K562 (cell line): Measurements from ENCODE around the gene PIGN.

Experiments used
- FOXP1 ChIP-seq: sonication (generic); formaldehyde crosslinking; IDR thresholded peaks from 2 replicates; pipeline ENCODE4 v1.8.0; 2022; ENCODE audit warnings: mild to moderate bottlenecking, missing genetic modification reagents
- RNF2 ChIP-seq: sonication (generic); IDR thresholded peaks from 2 replicates; pipeline ENCODE4 v1.6.1; 2016
- TF ChIP-seq, protein P1 (sequence below), 3 experiments: IDR thresholded peaks in 2 of 3; conservative IDR thresholded peaks in 1 of 3; 2 replicates each; pipeline ENCODE4 v1.5.1; 2011 to 2012; ENCODE audit warnings: low read length in 3 of 3, mild to moderate bottlenecking in 3 of 3, control low read depth in 2 of 3, improper control_type of control experiment in 1 of 3, inconsistent platforms in 1 of 3, low read depth in 1 of 3, mixed read lengths in 1 of 3, moderate library complexity in 1 of 3; ENCODE audit not compliant: insufficient read depth in 2 of 3

DNA sequence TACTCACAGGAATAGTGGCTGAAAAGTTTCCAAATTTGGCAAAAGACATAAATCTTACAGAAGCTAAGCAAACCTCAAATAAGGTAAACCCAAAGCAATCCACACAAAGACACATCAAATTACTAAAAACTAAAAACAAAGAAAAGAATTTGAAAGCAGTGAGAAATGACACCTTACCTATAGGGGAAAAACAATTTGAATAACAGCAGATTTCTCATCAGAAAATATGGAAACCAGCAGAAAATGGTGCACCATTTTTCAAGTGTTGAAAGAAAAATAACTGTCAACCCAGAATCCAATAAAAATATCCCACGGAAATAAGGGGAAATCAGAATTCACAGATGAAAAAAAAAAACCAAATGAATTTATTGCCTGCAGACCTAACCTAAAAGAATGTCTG, 138.6 kb downstream of the PIGN start:
- TF ChIP-seq FOXP1 (CRISPR knock-in tag) (no peak), RNF2 (no peak)
- TF ChIP-seq, protein P1, sequence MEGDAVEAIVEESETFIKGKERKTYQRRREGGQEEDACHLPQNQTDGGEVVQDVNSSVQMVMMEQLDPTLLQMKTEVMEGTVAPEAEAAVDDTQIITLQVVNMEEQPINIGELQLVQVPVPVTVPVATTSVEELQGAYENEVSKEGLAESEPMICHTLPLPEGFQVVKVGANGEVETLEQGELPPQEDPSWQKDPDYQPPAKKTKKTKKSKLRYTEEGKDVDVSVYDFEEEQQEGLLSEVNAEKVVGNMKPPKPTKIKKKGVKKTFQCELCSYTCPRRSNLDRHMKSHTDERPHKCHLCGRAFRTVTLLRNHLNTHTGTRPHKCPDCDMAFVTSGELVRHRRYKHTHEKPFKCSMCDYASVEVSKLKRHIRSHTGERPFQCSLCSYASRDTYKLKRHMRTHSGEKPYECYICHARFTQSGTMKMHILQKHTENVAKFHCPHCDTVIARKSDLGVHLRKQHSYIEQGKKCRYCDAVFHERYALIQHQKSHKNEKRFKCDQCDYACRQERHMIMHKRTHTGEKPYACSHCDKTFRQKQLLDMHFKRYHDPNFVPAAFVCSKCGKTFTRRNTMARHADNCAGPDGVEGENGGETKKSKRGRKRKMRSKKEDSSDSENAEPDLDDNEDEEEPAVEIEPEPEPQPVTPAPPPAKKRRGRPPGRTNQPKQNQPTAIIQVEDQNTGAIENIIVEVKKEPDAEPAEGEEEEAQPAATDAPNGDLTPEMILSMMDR (IDR thresholded peaks at IDR 0.05 in 2 of 3, conservative IDR thresholded peaks at IDR 0.05 in 1 of 3; ENCODE audit: insufficient read depth in 2 of 3, low read depth in 1 of 3, low read length in 3 of 3), result no peak
